Kidney tubule cell (primary cell): ENCODE data around the gene PPP2R5D.
A peak's percentile ranks its signal among the peaks of the same experiment; 100 is the strongest.

Experiments used
- DNase-seq: peaks from one replicate; pipeline ENCODE4 v3.0.0-alpha.2; 2018; ENCODE audit warnings: low spot score

PPP2R5D gene

GRCh38 chr6:43059168-43060033 is 75.0 kb downstream of the PPP2R5D start, which contains the start of the genes KLC4 and MRPL2:
Gene KLC4, plus strand, starts transcription at chr6:43059631. Its CDS starts 1,705 bp downstream, at chr6:43061336.
Gene MRPL2, minus strand, starts transcription at chr6:43059434. Its CDS starts 53 bp downstream, at chr6:43059381.
- DNase-seq: peak; percentile 98

GRCh38 chr6:43060034-43060754 is 75.8 kb downstream of the PPP2R5D start:
- peak; percentile 68 for DNase-seq

GRCh38 chr6:43060755-43061633 is 76.6 kb downstream of the PPP2R5D start:
- DNase-seq: no peak

- no peak for DNase-seq
These were observed 77.5 kb downstream of the PPP2R5D start for GRCh38 chr6:43061861-43062260.
